GM23338 (cell line): ENCODE data around the gene KIAA0513. TPM values are rescaled to one million over a fixed set of nuclear protein-coding genes. Genes with fewer than 3 reads are reported as not detected.

ENCODE experiments used
- ATAC-seq: fragments of 200-7000 bp; cut with Tn5 transposase; 3 replicates; pipeline ENCODE4 v1.9.1; 2020
- DNase-seq: peaks from one replicate; pipeline ENCODE4 v3.0.0-alpha.2; 2015; ENCODE audit warnings: low spot score
- H2AFZ ChIP-seq: fragments of 200-600 bp; sonication (generic); 2 replicates; pipeline ENCODE4 v1.8.0; 2016; ENCODE audit warnings: antibody characterized with exemption, mild to moderate bottlenecking, moderate library complexity
- H3F3A ChIP-seq: fragments of 200-600 bp; sonication (generic); replicated peaks from 2 replicates; pipeline ENCODE4 v1.8.0; 2017; ENCODE audit warnings: antibody characterized with exemption, mixed run types, low read depth
- H3K27ac ChIP-seq: fragments of 200-600 bp; sonication (generic); 2 replicates; pipeline ENCODE4 v1.6.1; 2016; ENCODE audit warnings: low read depth
- H3K27me3 ChIP-seq: fragments of 200-600 bp; sonication (generic); 2 replicates; pipeline ENCODE4 v1.8.0; 2016; ENCODE audit warnings: mild to moderate bottlenecking, mixed run types, moderate library complexity; ENCODE audit not compliant: insufficient read depth
- H3K36me3 ChIP-seq: fragments of 200-600 bp; sonication (generic); 2 replicates; pipeline ENCODE4 v1.8.0; 2016; ENCODE audit warnings: mild to moderate bottlenecking; ENCODE audit not compliant: insufficient read depth
- H3K4me1 ChIP-seq: fragments of 200-600 bp; sonication (generic); 2 replicates; pipeline ENCODE4 v1.8.0; 2016; ENCODE audit warnings: mild to moderate bottlenecking, moderate library complexity; ENCODE audit not compliant: insufficient read depth
- H3K4me2 ChIP-seq: fragments of 200-600 bp; sonication (generic); 2 replicates; pipeline ENCODE4 v1.7.1; 2017; ENCODE audit warnings: mixed run types
- H3K4me3 ChIP-seq: fragments of 200-600 bp; sonication (generic); 2 replicates; pipeline ENCODE4 v1.6.1; 2016; ENCODE audit warnings: mixed run types
- H3K79me2 ChIP-seq: fragments of 200-600 bp; sonication (generic); replicated peaks from 2 replicates; pipeline ENCODE4 v1.8.0; 2017; ENCODE audit warnings: mild to moderate bottlenecking; ENCODE audit not compliant: insufficient read depth
- H3K9me2 ChIP-seq: fragments of 200-600 bp; sonication (generic); 2 replicates; pipeline ENCODE4 v1.8.0; 2017; ENCODE audit not compliant: insufficient read depth
- H4K20me1 ChIP-seq: fragments of 200-600 bp; sonication (generic); replicated peaks from 2 replicates; pipeline ENCODE4 v1.8.0; 2017; ENCODE audit warnings: mild to moderate bottlenecking; ENCODE audit not compliant: insufficient read depth
- H3K27ac Mint-ChIP-seq: 2 replicates; pipeline ENCODE4 v1.8.0; 2020; ENCODE audit warnings: inconsistent platforms, mild to moderate bottlenecking, moderate library complexity, mixed read lengths
- H3K27me3 Mint-ChIP-seq: 3 replicates; pipeline ENCODE4 v1.8.0; 2022; ENCODE audit warnings: low read depth, mild to moderate bottlenecking, moderate library complexity, mixed read lengths, inconsistent platforms; ENCODE audit not compliant: insufficient read depth, poor library complexity
- H3K36me3 Mint-ChIP-seq: 3 replicates; pipeline ENCODE4 v1.8.0; 2021; ENCODE audit warnings: low read depth, mild to moderate bottlenecking, inconsistent platforms, moderate library complexity, mixed read lengths
- H3K4me1 Mint-ChIP-seq: 3 replicates; pipeline ENCODE4 v1.8.0; 2020; ENCODE audit warnings: mild to moderate bottlenecking, inconsistent platforms, mixed read lengths
- H3K4me3 Mint-ChIP-seq: 3 replicates; pipeline ENCODE4 v1.8.0; 2021; ENCODE audit warnings: moderate library complexity, mild to moderate bottlenecking, inconsistent platforms, mixed read lengths
- H3K9me3 Mint-ChIP-seq: 3 replicates; pipeline ENCODE4 v1.8.0; 2020; ENCODE audit warnings: moderate library complexity, mild to moderate bottlenecking, inconsistent platforms, mixed read lengths
- CREB1 ChIP-seq: fragments of 250-450 bp; sonication (Bioruptor Pico); IDR thresholded peaks from 2 replicates; pipeline ENCODE4 v1.5.0; 2020; ENCODE audit warnings: low read depth, mild to moderate bottlenecking, moderate library complexity
- EZH2 ChIP-seq: fragments of 200-600 bp; sonication (generic); IDR thresholded peaks from one replicate; pipeline ENCODE4 v1.8.0; 2017; ENCODE audit warnings: antibody characterized with exemption, mild to moderate bottlenecking, low read depth; ENCODE audit not compliant: unreplicated experiment
- EZH2phosphoT487 ChIP-seq: fragments of 200-600 bp; sonication (generic); IDR thresholded peaks from one replicate; pipeline ENCODE4 v1.8.1; 2018; ENCODE audit warnings: antibody characterized with exemption; ENCODE audit not compliant: unreplicated experiment
- JUNB ChIP-seq: IDR thresholded peaks from one replicate; pipeline ENCODE4 v1.6.1; 2016; ENCODE audit warnings: antibody characterized with exemption; ENCODE audit not compliant: unreplicated experiment
- NANOG ChIP-seq: IDR thresholded peaks from 2 replicates; pipeline ENCODE4 v1.6.1; 2016; ENCODE audit warnings: antibody characterized with exemption, borderline replicate concordance
- POLR2AphosphoS5 ChIP-seq: IDR thresholded peaks from 2 replicates; pipeline ENCODE4 v1.6.1; 2016; ENCODE audit warnings: antibody characterized with exemption, low read depth
- STAT1 ChIP-seq: IDR thresholded peaks from one replicate; pipeline ENCODE4 v1.6.1; 2016; ENCODE audit warnings: antibody characterized with exemption; ENCODE audit not compliant: unreplicated experiment
- ZNF114 ChIP-seq: fragments of 250-450 bp; sonication (Bioruptor Pico); IDR thresholded peaks from 2 replicates; pipeline ENCODE4 v1.5.0; 2020; ENCODE audit warnings: mild to moderate bottlenecking, moderate library complexity
- ZNF331 ChIP-seq: fragments of 250-450 bp; sonication (Bioruptor Pico); IDR thresholded peaks from 2 replicates; pipeline ENCODE4 v1.5.0; 2020; ENCODE audit warnings: low read depth, mild to moderate bottlenecking, moderate library complexity
- polyA plus RNA-seq: library from polyadenylated mRNA; unstranded; fragments of >200 nt; fragmentation: Nextera tagmentation; extraction: Ambion mirVana; gene quantifications from 2 replicates; pipeline ENCODE4 v1.2.1, GENCODE V29; 2016
- total RNA-seq: library from RNA; depleted of rRNA; stranded (reverse); fragments of >200 nt; shearing (Covaris generic); gene quantifications from 2 replicates; pipeline ENCODE4 v1.2.3, GENCODE V29; 2014
- TF ChIP-seq, protein P1 (sequence below): IDR thresholded peaks from one replicate; pipeline ENCODE4 v1.6.1; 2018; ENCODE audit warnings: antibody characterized with exemption; ENCODE audit not compliant: unreplicated experiment
- TF ChIP-seq, protein P2 (sequence below): fragments of 250-450 bp; sonication (Bioruptor Pico); IDR thresholded peaks from 2 replicates; pipeline ENCODE4 v1.5.0; 2020; ENCODE audit warnings: mild to moderate bottlenecking, moderate library complexity
- TF ChIP-seq, protein P3 (sequence below): IDR thresholded peaks from 2 replicates; pipeline ENCODE4 v1.6.1; 2016; ENCODE audit warnings: antibody characterized with exemption
- TF ChIP-seq, protein P4 (sequence below), 2 experiments: fragments of 200-600 bp in 1 of 2; sonication (generic) in 1 of 2; conservative IDR thresholded peaks; 2 replicates each; pipeline versions ENCODE4 v1.5.1 to v1.6.1; 2016 to 2017; ENCODE audit warnings: antibody characterized with exemption in 2 of 2, low read depth in 2 of 2, mild to moderate bottlenecking in 2 of 2, moderate library complexity in 1 of 2

The KIAA0513 gene
- total and polyA plus RNA-seq, 2 experiments from 2014 or later, result 2.1 to 8.7 TPM

DNA sequence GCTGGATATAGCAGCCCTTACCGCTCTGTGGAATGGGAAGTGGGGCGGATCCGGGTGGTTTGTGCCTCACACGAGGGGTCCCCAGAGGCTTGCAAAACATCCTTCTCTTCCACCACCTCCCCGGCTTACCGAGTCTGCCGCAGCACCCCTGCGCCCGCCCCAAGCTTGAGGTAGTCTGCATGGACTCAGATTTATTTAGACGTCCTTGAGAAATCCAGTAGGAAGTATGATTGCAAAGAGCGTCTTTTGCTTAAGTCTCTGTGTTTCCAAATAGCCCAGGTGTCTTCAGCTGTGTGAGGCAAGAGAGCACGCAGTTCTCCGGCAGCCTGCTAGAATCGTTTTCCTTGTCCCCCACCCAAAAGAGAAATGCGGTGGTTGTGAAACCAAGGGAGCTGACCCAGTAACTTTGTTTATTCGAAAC, 2.4 kb downstream of the KIAA0513 start:
- peaks cover 16% of the 10 kb centered on the region; the same call in 1 of the 2 replicates for H3K4me1 ChIP-seq
- H2AFZ ChIP-seq, result no peak overlapping the region
- Mint-ChIP-seq H3K4me1 (peaks cover 29% of the 10 kb centered on the region), H3K4me3 (no peak overlapping the region), H3K27ac (no peak overlapping the region), H3K27me3 (peaks cover 14% of the 10 kb centered on the region), H3K9me3 (no peaks in the 10 kb centered on the region), H3K36me3 (no peaks in the 10 kb centered on the region)
- no peak for TF ChIP-seq ZNF114 (CRISPR knock-in tag)
- TF ChIP-seq, protein P1, sequence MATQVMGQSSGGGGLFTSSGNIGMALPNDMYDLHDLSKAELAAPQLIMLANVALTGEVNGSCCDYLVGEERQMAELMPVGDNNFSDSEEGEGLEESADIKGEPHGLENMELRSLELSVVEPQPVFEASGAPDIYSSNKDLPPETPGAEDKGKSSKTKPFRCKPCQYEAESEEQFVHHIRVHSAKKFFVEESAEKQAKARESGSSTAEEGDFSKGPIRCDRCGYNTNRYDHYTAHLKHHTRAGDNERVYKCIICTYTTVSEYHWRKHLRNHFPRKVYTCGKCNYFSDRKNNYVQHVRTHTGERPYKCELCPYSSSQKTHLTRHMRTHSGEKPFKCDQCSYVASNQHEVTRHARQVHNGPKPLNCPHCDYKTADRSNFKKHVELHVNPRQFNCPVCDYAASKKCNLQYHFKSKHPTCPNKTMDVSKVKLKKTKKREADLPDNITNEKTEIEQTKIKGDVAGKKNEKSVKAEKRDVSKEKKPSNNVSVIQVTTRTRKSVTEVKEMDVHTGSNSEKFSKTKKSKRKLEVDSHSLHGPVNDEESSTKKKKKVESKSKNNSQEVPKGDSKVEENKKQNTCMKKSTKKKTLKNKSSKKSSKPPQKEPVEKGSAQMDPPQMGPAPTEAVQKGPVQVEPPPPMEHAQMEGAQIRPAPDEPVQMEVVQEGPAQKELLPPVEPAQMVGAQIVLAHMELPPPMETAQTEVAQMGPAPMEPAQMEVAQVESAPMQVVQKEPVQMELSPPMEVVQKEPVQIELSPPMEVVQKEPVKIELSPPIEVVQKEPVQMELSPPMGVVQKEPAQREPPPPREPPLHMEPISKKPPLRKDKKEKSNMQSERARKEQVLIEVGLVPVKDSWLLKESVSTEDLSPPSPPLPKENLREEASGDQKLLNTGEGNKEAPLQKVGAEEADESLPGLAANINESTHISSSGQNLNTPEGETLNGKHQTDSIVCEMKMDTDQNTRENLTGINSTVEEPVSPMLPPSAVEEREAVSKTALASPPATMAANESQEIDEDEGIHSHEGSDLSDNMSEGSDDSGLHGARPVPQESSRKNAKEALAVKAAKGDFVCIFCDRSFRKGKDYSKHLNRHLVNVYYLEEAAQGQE, result no peak
- TF ChIP-seq, protein P2, sequence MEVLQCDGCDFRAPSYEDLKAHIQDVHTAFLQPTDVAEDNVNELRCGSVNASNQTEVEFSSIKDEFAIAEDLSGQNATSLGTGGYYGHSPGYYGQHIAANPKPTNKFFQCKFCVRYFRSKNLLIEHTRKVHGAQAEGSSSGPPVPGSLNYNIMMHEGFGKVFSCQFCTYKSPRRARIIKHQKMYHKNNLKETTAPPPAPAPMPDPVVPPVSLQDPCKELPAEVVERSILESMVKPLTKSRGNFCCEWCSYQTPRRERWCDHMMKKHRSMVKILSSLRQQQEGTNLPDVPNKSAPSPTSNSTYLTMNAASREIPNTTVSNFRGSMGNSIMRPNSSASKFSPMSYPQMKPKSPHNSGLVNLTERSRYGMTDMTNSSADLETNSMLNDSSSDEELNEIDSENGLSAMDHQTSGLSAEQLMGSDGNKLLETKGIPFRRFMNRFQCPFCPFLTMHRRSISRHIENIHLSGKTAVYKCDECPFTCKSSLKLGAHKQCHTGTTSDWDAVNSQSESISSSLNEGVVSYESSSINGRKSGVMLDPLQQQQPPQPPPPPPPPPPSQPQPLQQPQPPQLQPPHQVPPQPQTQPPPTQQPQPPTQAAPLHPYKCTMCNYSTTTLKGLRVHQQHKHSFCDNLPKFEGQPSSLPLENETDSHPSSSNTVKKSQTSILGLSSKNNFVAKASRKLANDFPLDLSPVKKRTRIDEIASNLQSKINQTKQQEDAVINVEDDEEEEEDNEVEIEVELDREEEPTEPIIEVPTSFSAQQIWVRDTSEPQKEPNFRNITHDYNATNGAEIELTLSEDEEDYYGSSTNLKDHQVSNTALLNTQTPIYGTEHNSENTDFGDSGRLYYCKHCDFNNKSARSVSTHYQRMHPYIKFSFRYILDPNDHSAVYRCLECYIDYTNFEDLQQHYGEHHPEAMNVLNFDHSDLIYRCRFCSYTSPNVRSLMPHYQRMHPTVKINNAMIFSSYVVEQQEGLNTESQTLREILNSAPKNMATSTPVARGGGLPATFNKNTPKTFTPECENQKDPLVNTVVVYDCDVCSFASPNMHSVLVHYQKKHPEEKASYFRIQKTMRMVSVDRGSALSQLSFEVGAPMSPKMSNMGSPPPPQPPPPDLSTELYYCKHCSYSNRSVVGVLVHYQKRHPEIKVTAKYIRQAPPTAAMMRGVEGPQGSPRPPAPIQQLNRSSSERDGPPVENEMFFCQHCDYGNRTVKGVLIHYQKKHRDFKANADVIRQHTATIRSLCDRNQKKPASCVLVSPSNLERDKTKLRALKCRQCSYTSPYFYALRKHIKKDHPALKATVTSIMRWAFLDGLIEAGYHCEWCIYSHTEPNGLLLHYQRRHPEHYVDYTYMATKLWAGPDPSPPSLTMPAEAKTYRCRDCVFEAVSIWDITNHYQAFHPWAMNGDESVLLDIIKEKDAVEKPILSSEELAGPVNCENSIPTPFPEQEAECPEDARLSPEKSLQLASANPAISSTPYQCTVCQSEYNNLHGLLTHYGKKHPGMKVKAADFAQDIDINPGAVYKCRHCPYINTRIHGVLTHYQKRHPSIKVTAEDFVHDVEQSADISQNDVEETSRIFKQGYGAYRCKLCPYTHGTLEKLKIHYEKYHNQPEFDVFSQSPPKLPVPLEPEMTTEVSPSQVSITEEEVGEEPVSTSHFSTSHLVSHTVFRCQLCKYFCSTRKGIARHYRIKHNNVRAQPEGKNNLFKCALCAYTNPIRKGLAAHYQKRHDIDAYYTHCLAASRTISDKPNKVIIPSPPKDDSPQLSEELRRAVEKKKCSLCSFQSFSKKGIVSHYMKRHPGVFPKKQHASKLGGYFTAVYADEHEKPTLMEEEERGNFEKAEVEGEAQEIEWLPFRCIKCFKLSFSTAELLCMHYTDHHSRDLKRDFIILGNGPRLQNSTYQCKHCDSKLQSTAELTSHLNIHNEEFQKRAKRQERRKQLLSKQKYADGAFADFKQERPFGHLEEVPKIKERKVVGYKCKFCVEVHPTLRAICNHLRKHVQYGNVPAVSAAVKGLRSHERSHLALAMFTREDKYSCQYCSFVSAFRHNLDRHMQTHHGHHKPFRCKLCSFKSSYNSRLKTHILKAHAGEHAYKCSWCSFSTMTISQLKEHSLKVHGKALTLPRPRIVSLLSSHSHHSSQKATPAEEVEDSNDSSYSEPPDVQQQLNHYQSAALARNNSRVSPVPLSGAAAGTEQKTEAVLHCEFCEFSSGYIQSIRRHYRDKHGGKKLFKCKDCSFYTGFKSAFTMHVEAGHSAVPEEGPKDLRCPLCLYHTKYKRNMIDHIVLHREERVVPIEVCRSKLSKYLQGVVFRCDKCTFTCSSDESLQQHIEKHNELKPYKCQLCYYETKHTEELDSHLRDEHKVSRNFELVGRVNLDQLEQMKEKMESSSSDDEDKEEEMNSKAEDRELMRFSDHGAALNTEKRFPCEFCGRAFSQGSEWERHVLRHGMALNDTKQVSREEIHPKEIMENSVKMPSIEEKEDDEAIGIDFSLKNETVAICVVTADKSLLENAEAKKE (CRISPR knock-in tag), result no peak
- no peak for TF ChIP-seq STAT1
- TF ChIP-seq EZH2phosphoT487, result no peak
- no peak for TF ChIP-seq CREB1 (CRISPR knock-in tag)
- TF ChIP-seq, protein P3, sequence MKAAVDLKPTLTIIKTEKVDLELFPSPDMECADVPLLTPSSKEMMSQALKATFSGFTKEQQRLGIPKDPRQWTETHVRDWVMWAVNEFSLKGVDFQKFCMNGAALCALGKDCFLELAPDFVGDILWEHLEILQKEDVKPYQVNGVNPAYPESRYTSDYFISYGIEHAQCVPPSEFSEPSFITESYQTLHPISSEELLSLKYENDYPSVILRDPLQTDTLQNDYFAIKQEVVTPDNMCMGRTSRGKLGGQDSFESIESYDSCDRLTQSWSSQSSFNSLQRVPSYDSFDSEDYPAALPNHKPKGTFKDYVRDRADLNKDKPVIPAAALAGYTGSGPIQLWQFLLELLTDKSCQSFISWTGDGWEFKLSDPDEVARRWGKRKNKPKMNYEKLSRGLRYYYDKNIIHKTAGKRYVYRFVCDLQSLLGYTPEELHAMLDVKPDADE, result no peak
- TF ChIP-seq ZNF331, result no peak
- no peak for TF ChIP-seq NANOG
- no peak for TF ChIP-seq POLR2AphosphoS5
- no peak for TF ChIP-seq EZH2
- TF ChIP-seq JUNB, result no peak
- TF ChIP-seq, protein P4, sequence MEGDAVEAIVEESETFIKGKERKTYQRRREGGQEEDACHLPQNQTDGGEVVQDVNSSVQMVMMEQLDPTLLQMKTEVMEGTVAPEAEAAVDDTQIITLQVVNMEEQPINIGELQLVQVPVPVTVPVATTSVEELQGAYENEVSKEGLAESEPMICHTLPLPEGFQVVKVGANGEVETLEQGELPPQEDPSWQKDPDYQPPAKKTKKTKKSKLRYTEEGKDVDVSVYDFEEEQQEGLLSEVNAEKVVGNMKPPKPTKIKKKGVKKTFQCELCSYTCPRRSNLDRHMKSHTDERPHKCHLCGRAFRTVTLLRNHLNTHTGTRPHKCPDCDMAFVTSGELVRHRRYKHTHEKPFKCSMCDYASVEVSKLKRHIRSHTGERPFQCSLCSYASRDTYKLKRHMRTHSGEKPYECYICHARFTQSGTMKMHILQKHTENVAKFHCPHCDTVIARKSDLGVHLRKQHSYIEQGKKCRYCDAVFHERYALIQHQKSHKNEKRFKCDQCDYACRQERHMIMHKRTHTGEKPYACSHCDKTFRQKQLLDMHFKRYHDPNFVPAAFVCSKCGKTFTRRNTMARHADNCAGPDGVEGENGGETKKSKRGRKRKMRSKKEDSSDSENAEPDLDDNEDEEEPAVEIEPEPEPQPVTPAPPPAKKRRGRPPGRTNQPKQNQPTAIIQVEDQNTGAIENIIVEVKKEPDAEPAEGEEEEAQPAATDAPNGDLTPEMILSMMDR (conservative IDR thresholded peaks at IDR 0.05; ENCODE audit: low read depth in 2 of 2), result no peak
- peaks cover 14% of the 10 kb centered on the region; the same call in 1 of the 2 replicates for H3K27me3 ChIP-seq
- no peaks in the 10 kb centered on the region for H4K20me1 ChIP-seq
- no peaks in the 10 kb centered on the region for H3F3A ChIP-seq
- H3K36me3 ChIP-seq, result no peaks in the 10 kb centered on the region
- DNase-seq (no peak), ATAC-seq (no peak)
- H3K4me2 ChIP-seq, result no peak overlapping the region
- no peaks in the 10 kb centered on the region for H3K9me2 ChIP-seq
- no peak overlapping the region for H3K4me3 ChIP-seq
- no peaks in the 10 kb centered on the region for H3K79me2 ChIP-seq
- no peak overlapping the region for H3K27ac ChIP-seq
